ENCODE measurements around the gene CALR.

CALR gene

DNA sequence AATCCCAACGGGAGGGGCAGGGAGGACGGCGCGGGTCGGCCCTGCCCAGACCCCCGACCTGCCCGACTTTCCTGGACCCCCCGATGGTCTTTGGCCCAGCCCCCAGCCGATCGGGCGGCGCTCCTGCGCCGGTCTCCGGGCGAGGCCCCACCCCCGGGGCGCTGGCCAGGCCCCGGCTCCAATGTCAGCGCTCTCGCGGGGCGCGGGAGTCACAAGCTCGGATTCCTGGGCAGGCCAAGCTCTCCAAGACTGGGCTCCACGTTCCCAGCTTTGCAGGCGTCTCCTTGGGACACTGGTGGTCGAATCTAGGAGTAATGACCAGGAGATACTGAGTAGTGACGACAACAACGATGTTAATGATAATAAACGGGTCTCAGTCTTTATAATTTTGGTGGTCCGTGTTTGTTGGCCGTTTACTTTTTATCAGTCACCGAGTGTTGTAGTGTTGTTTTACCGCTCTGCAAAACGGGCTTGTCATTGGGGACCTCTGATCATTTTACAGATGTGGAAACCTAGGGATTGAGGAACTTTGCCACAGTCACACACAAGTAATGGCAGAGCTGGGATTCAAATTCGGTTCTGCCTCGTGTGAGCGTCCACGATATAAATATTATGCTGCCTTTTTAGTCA, 7.8 kb downstream of the CALR start:
- Histone ChIP-seq H3K27ac (ENCODE audit: extremely low read depth, low read depth, low read length) (peak overlapping the region; percentile 83), H3K4me1 (ENCODE audit: control insufficient read depth, insufficient read depth, low read length) (peaks cover 3% of the 10 kb centered on the region; the same call in 1 of the 2 replicates), H3K4me3 (ENCODE audit: low read depth, low read length) (peak overlapping the region; percentile 84), H3K9me3 (ENCODE audit: control insufficient read depth, insufficient read depth, low read depth, low read length) (no peaks in the 10 kb centered on the region), H3K36me3 (ENCODE audit: control insufficient read depth in 2 of 2, insufficient read depth in 1 of 2, low read length in 2 of 2) (peaks cover 50 to 77% of the 10 kb centered on the region in 2 experiments)
- TF ChIP-seq, protein P1, sequence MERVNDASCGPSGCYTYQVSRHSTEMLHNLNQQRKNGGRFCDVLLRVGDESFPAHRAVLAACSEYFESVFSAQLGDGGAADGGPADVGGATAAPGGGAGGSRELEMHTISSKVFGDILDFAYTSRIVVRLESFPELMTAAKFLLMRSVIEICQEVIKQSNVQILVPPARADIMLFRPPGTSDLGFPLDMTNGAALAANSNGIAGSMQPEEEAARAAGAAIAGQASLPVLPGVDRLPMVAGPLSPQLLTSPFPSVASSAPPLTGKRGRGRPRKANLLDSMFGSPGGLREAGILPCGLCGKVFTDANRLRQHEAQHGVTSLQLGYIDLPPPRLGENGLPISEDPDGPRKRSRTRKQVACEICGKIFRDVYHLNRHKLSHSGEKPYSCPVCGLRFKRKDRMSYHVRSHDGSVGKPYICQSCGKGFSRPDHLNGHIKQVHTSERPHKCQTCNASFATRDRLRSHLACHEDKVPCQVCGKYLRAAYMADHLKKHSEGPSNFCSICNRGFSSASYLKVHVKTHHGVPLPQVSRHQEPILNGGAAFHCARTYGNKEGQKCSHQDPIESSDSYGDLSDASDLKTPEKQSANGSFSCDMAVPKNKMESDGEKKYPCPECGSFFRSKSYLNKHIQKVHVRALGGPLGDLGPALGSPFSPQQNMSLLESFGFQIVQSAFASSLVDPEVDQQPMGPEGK (tag by site-specific recombination; IDR thresholded peaks at IDR 0.05) = peak; percentile 51
- TF ChIP-seq ZNF426 (tag by site-specific recombination; IDR thresholded peaks at IDR 0.05) = no peak
- TF ChIP-seq PRDM1 (tag by site-specific recombination; IDR thresholded peaks at IDR 0.05) = no peak
- no peak for TF ChIP-seq ZNF341 (tag by site-specific recombination; IDR thresholded peaks at IDR 0.05; ENCODE audit: low read depth)
- no peak for TF ChIP-seq ZBTB20 (tag by site-specific recombination; IDR thresholded peaks at IDR 0.05)
- TF ChIP-seq, protein P2, sequence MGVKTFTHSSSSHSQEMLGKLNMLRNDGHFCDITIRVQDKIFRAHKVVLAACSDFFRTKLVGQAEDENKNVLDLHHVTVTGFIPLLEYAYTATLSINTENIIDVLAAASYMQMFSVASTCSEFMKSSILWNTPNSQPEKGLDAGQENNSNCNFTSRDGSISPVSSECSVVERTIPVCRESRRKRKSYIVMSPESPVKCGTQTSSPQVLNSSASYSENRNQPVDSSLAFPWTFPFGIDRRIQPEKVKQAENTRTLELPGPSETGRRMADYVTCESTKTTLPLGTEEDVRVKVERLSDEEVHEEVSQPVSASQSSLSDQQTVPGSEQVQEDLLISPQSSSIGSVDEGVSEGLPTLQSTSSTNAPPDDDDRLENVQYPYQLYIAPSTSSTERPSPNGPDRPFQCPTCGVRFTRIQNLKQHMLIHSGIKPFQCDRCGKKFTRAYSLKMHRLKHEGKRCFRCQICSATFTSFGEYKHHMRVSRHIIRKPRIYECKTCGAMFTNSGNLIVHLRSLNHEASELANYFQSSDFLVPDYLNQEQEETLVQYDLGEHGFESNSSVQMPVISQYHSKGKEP (tag by site-specific recombination; IDR thresholded peaks at IDR 0.05) = no peak
- no peak for TF ChIP-seq ZNF785 (tag by site-specific recombination; IDR thresholded peaks at IDR 0.05)
- TF ChIP-seq ZNF830 (tag by site-specific recombination; IDR thresholded peaks at IDR 0.05; ENCODE audit: low read depth) = no peak
- TF ChIP-seq ZIC2 (tag by site-specific recombination; IDR thresholded peaks at IDR 0.05) = peak; percentile 25; the same call in 1 of the 2 replicates
- TF ChIP-seq, protein P3, sequence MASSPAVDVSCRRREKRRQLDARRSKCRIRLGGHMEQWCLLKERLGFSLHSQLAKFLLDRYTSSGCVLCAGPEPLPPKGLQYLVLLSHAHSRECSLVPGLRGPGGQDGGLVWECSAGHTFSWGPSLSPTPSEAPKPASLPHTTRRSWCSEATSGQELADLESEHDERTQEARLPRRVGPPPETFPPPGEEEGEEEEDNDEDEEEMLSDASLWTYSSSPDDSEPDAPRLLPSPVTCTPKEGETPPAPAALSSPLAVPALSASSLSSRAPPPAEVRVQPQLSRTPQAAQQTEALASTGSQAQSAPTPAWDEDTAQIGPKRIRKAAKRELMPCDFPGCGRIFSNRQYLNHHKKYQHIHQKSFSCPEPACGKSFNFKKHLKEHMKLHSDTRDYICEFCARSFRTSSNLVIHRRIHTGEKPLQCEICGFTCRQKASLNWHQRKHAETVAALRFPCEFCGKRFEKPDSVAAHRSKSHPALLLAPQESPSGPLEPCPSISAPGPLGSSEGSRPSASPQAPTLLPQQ (tag by site-specific recombination; IDR thresholded peaks at IDR 0.05) = peak; percentile 48; the same call in 1 of the 2 replicates
- TF ChIP-seq, protein P4, sequence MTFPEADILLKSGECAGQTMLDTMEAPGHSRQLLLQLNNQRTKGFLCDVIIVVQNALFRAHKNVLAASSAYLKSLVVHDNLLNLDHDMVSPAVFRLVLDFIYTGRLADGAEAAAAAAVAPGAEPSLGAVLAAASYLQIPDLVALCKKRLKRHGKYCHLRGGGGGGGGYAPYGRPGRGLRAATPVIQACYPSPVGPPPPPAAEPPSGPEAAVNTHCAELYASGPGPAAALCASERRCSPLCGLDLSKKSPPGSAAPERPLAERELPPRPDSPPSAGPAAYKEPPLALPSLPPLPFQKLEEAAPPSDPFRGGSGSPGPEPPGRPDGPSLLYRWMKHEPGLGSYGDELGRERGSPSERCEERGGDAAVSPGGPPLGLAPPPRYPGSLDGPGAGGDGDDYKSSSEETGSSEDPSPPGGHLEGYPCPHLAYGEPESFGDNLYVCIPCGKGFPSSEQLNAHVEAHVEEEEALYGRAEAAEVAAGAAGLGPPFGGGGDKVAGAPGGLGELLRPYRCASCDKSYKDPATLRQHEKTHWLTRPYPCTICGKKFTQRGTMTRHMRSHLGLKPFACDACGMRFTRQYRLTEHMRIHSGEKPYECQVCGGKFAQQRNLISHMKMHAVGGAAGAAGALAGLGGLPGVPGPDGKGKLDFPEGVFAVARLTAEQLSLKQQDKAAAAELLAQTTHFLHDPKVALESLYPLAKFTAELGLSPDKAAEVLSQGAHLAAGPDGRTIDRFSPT (tag by site-specific recombination; IDR thresholded peaks at IDR 0.05) = 0 out of 2 replicates have a peak, but pooled peaks have one; percentile 29
- no peak for TF ChIP-seq ZFP41 (tag by site-specific recombination; IDR thresholded peaks at IDR 0.05; ENCODE audit: borderline replicate concordance)
- TF ChIP-seq ZFP37 (tag by site-specific recombination; IDR thresholded peaks at IDR 0.05) = 0 out of 2 replicates have a peak, but pooled peaks have one; percentile 22
- TF ChIP-seq ZNF544 (tag by site-specific recombination; IDR thresholded peaks at IDR 0.05) = no peak
- peak; percentile 11; the same call in 1 of the 2 replicates for TF ChIP-seq ZNF660 (tag by site-specific recombination; IDR thresholded peaks at IDR 0.05)
- TF ChIP-seq GLIS2 (tag by site-specific recombination; IDR thresholded peaks at IDR 0.05) = peak; percentile 70
- peak; percentile 90 for TF ChIP-seq ZNF335 (tag by site-specific recombination; conservative IDR thresholded peaks at IDR 0.05)
- TF ChIP-seq ZNF670 (tag by site-specific recombination; IDR thresholded peaks at IDR 0.05; ENCODE audit: low read depth) = no peak
- ChIA-PET CTCF (interaction anchor here (1.3 to 6.2 kb wide), 3 partner anchors 20 to 61 kb away, joined by 3 to 31 read pairs (median 4); no protein-coding TSS in a partner anchor), POLR2A (interaction anchor here (0.6 to 2.1 kb wide), 9 partner anchors 8 to 241 kb away, joined by 3 to 12 read pairs (median 5); partner anchors contain the start of genes CALR, FARSA, GADD45GIP1 and GCDH)
